ENCODE results near the gene ADIPOQ.
"Not testable (repeated sequence)": the region's sequence is repeated elsewhere in the genome, so short reads cannot be mapped to it uniquely, and the experiment has no call there.

The ADIPOQ gene

DNA sequence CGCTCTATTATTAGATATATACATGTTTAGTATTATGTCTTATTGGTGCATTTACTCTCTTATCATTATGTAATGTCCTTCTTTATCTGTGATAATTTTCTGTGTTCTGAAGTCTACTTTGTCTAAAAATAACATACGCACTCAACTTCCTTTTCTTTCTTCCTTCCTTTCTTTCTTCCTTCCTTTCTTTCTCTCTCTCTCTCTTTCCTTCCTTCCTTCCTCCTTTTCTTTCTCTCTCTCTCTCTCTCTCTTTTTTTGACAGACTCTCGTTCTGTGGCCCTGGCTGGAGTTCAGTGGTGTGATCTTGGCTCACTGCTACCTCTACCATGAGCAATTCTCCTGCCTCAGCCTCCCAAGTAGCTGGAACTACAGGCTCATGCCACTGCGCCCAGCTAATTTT, 15.2 kb downstream of the ADIPOQ start:
- DNase-seq (ENCODE audit: low spot score) = no peak
- no peak overlapping the region for H3K27ac ChIP-seq

DNA sequence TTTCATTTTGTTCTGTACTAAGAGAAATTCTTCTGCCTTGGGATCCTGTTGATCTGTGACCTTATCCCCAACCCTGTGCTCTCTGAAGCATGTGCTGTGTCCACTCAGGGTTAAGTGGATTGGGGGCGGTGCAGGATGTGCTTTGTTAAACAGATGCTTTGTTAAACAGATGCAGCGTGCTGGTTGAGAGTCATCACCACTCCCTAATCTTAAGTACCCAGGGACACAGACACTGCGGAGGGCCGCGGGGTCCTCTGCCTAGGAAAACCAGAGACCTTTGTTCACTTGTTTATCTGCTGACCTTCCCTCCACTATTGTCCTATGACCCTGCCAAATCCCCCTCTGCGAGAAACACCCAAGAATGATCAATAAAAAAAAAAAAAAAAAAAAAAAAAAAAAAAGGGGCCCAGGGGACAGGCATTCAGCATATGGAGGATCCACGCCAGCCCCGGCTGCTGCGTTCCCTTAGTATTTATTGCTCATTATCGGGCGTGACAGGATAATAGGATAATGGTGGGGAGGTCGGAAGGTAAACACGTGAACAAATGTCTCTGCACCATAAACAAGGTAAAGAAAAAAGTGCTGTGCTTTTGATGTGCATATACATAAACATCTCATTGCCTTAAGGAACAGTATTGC, 22.8 kb downstream of the ADIPOQ start:
- not testable (repeated sequence) for DNase-seq (ENCODE audit: low spot score); H3K4me3 ChIP-seq; H3K27ac ChIP-seq

More for the DNA sequence above, 15.2 kb downstream of the ADIPOQ start:
- TF ChIP-seq, protein P1, sequence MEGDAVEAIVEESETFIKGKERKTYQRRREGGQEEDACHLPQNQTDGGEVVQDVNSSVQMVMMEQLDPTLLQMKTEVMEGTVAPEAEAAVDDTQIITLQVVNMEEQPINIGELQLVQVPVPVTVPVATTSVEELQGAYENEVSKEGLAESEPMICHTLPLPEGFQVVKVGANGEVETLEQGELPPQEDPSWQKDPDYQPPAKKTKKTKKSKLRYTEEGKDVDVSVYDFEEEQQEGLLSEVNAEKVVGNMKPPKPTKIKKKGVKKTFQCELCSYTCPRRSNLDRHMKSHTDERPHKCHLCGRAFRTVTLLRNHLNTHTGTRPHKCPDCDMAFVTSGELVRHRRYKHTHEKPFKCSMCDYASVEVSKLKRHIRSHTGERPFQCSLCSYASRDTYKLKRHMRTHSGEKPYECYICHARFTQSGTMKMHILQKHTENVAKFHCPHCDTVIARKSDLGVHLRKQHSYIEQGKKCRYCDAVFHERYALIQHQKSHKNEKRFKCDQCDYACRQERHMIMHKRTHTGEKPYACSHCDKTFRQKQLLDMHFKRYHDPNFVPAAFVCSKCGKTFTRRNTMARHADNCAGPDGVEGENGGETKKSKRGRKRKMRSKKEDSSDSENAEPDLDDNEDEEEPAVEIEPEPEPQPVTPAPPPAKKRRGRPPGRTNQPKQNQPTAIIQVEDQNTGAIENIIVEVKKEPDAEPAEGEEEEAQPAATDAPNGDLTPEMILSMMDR (IDR thresholded peaks at IDR 0.05) = no peak
- no peak overlapping the region for H3K4me3 ChIP-seq

DNA sequence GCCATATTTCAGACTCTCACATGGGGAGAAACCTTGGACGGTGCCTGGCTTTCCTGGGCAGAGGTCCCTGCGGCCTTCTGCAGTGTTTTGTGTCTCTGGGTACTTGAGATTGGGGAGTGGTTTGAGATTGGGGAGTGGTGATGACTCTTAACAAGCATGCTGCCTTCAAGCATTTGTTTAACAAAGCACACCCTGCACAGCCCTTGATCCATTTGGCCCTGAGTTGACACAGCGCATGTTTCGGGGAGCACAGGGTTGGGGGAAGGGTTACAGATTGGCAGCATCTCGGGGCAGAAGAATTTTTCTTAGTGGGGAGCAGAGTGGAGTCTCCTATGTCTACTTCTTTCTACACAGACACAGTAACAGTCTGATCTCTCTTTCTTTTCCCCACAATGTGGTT, 23.6 kb downstream of the ADIPOQ start:
- not testable (repeated sequence) for H3K27ac ChIP-seq; H3K4me3 ChIP-seq; DNase-seq (ENCODE audit: low spot score)

DNA sequence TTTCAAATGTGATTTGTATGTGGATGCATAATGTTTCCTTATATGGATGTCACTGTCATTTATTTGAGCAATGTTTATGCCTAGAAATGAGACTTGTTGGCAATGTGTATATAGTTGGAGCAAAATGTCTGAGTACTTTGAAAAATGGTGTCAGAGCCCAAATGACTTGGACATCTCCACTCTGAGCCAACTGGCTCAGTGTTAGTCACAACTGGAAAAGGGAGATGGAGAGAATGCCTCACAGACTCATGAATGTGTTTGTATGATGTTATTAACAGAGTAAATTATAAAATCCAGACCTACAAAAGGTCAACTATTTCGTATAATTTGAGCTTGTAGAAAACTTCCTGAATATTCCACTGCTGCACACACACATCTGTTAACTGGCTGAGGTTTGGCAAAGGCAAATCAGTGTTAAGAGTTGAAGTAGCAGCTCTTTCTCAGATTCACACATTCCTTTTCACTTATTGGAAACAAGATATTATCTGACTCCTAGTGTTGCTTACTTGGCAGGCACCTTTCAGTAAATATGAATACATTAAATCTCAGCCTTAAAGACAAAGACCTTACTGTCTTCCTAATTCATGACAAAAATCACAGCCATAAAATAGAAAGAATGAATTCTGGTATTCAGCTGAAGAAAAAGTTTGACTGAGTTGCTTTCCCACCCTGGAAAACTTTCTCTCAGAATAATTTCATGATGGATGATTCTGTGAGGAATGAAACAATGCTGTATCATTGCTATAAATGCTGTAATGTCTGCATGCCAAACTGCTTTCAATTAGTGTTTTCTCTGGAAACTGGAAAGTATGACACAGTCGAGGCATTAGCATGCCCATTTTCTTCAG, 27.0 kb downstream of the ADIPOQ start:
- no peak overlapping the region for H3K27ac ChIP-seq
- no peak for DNase-seq (ENCODE audit: low spot score)

DNA sequence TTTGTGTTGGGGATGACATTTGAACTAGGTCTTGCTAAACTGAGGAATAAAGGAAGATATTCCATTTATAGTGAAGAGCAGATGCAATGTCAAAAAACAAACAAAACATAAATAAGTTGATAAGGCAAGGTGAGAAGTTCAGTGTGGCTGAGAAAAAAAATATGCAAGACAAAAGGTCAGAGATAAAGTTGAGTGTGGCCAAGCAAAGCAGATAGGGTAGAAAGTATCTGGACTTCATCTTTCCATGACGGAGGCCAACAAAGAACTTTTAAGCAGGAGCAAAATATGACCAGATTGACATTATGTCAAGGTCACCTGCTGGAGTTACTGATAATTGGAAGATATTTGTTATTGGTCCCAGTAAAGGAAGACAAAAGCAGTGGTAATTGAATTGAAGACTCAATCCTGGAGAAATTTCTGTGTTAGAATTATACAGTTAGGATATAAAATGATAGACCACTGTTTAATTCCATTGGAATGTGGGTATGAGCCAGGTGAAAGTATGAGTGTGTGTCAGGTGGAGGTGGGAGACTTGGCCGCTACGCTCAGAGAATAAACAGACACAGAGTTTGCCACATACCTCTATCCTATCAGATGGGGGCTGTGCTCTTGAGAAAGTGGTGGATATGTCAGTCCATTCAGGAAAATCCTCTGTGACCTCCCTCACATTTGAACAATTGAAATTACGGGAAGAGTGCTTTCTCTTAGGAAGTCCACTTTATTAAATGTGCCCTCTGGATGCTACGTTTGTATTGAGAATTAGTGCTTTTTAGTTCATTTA, 28.1 kb downstream of the ADIPOQ start:
- DNase-seq (ENCODE audit: low spot score) = no peak
- H3K4me3 ChIP-seq = no peak overlapping the region
- peak overlapping the region in 1 of 2 donors; percentile 0 for H3K27ac ChIP-seq
- TF ChIP-seq, protein P1 (IDR thresholded peaks at IDR 0.05) = no peak

More for the DNA sequence above, 27.0 kb downstream of the ADIPOQ start:
- no peak overlapping the region for H3K4me3 ChIP-seq
- TF ChIP-seq, protein P1 (IDR thresholded peaks at IDR 0.05) = no peak

DNA sequence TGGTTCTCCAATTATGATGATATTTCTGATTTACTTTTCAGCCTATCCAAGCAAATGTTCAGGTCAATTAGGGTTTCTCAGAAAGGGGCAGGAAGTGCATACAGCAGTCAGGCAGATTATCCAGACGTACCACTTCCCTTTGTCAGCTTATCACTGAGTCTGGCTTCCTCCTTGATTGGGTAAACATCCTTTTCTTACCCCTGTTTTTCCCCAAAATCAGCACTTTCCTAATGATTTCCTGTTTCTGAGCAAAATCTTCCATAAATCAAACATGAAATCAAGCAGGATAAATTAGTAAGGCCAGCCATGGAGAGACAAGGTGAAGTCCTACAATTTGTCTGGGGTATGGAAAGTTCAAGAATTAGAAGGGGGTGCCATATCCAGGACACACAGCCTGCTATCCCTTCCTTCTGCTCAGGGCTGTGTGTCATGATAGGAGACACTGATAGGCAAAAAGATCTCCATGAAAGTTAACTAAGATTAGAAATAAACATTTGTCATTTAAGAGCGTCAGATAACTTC, 29.0 kb downstream of the ADIPOQ start:
- Histone ChIP-seq H3K27ac (peak overlapping the region in 1 of 2 donors; percentile 0), H3K4me3 (no peak overlapping the region)
- DNase-seq (ENCODE audit: low spot score) = no peak
- TF ChIP-seq, protein P1 (IDR thresholded peaks at IDR 0.05) = no peak

DNA sequence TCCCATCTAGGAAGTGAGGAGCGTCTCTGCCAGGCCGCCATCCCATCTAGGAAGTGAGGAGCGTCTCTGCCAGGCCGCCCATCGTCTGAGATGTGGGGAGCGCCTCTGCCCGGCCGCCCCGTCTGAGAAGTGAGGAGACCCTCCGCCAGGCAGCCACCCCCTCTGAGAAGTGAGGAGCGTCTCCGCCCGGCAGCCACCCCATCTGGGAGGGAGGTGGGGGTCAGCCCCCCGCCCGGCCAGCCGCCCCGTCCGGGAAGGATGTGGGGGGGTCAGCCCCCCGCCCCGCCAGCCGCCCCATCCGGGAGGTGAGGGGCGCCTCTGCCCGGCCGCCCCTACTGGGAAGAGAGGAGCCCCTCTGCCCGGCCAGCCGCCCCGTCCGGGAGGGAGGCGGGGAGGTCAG, 31.3 kb downstream of the ADIPOQ start:
- H3K27ac ChIP-seq; H3K4me3 ChIP-seq; DNase-seq (ENCODE audit: low spot score): not testable (repeated sequence)

DNA sequence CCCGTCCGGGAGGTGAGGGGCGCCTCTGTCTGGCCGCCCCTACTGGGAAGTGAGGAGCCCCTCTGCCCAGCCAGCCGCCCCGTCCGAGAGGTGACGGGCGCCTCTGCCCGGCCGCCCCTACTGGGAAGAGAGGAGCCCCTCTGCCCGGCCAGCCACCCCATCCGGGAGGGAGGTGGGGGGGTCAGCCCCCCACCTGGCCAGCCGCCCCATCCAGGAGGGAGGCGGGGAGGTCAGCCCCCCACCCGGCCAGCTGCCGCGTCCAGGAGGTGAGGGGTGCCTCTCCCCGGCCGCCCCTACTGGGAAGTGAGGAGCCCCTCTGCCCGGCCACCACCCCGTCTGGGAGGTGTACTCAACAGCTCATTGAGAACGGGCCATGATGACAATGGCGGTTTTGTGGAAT, 31.7 kb downstream of the ADIPOQ start:
- DNase-seq (ENCODE audit: low spot score); H3K4me3 ChIP-seq; H3K27ac ChIP-seq: not testable (repeated sequence)

DNA sequence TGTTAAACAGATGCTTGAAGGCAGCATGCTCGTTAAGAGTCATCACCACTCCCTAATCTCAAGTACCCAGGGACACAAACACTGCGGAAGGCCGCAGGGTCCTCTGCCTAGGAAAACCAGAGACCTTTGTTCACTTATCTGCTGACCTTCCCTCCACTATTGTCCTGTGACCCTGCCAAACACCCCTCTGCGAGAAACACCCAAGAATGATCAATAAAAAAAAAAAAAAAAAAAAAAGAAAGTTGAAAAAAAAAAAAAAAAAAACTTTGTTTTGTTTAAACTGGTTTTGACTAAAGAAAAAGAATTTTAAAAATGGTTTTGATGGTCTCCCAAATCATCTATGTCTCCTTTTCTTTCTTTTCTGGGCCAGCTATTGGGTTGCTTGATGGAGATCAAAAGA, 32.3 kb downstream of the ADIPOQ start:
- not testable (repeated sequence) for DNase-seq (ENCODE audit: low spot score); H3K27ac ChIP-seq; H3K4me3 ChIP-seq

Measured in coronary artery (tissue), 2 donors.